Fibroblast of skin of left quadriceps (primary cell): ENCODE measurements around the gene PRR33.
"Not testable (repeated sequence)": the region's sequence is repeated elsewhere in the genome, so short reads cannot be mapped to it uniquely, and the experiment has no call there.

Experiments
- DNase-seq, 2 experiments: peaks; one replicate each; pipeline ENCODE4 v3.0.0-alpha.2; 2013; ENCODE audit warnings: low read depth in 2 of 2

The PRR33 gene

DNA sequence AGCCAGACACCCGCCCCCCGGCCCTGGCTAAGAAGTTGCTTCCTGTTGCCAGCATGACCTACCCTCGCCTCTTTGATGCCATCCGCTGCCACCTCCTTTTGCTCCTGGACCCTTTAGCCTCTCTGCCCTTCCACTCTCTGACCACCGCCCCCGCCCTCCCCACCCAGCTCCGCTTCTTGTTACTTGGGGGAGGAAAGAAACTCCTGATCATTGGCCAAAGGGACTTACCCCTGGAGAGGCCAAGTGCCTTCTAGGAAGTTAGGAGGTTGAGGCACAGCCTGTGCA, at the start of gene PRR33:
PRR33 (minus strand) TSS at position 65 of the 285 bp plus-strand sequence. CDS start 1,311 bp downstream, outside the sequence.
- DNase-seq, result no peak

GRCh38 chr11:1939788-1940187, 48.1 kb upstream of the PRR33 start:
- DNase-seq, result not testable (repeated sequence)

DNA sequence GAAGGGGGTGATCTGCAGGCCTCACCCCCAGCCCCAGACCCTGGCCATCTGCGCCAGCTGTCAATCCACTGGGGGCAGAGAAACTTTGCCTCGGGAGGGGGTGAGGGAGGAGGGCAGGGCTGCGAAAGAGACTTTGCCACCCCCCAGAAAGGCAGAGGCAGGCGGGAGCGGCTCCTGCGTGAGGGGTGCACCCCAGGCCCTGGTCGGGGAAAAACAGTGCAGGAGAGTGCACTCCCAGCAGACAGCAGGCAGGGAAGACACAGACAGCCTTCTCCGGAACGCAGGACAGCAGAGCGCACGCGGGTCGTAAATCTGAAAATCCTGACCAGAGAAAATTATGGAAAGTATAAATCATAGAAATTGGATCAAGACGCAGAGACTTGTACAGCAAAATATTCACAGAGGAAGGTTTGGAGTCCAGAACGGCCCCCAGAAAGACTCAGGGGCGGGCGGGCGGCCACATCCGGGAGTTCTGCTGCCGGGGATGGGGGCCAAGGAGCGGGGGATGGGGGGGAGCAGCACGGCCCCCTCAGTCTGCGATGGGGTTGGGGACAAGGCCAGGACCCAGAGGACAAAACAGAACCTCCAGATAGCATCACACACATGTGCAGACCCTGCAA, 47.4 kb upstream of the PRR33 start:
- no peak for DNase-seq

DNA sequence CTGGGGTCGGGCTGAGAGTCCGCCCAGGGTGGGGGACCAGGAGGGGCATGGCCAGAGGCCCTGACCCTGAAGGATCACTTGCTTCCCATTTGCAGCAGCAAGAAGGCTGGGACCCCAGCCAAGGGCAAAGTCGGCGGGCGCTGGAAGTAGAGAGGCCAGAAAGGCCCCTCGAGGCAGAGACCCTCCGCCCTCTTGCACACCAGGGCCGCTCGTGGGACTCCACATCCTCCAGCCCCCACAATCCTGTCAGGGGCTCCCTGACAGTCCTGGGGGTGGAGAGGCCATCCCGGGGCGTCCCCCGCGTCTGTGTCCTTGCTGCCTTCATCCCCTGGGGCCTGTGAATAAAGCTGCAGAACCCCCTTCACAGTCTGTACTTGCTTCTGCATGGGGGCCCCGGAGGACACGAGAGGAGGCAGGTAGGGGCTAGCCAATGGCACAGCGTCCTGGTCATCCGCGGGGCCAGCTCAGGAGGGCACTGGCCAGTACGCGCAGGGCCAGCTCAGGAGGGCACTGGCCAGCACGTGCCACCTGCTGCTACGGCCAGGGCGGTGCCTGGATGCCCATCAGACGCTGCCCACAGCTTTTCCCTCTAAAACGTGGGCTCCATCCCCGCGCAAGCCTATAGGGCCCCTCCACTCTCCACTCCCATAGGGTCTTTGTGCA, 46.8 kb upstream of the PRR33 start:
- DNase-seq, result no peak

- no peak for DNase-seq
Measured at GRCh38 chr11:1937616-1938342, 46.1 kb upstream of the PRR33 start.

GRCh38 chr11:1936781-1937615, 45.3 kb upstream of the PRR33 start:
- DNase-seq, result no peak

GRCh38 chr11:1936072-1936780, 44.5 kb upstream of the PRR33 start:
- DNase-seq, result no peak

DNA sequence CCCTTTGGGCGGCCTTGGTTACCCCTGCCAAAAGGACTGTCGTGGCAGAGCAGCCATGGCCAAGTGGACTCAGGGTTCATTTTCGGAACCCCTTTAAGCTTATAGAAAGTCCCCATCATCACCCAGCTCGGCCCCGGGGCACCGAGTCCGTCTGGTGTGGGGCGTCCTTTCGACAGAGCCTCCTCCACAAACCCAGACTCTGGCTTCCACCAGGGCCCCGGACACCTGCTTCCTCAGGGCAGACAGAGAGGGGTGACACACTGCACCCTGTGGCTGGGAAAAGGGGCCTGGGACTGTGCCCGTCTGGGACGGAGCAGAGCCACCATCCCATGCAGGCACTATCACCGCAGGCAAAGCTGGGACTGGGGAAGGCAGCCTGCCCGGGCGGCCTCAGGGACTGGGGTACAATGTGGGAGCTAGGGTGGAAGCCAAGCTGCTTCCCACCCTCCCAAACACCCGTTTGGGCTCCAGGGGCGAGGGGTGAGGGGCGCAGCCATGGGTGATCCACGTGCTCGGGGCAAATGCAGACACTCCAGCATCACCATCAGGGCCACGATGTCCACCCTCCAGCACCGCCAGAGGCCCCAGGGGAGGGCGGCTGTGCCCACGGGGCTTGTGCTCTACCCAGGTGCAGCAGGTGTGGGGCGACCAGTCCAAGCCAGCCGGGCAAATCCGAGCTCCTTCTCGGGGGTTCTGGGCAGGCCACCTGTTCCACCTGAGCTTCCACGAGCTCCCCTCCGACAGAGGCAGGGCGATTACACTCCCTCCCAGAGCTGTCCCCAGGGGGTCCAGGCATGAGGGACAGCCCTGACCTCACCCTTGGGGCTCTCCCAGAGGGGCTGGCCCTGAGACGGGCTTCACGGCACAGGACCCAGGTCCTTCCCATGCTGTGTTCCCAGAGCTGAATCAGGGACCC, 43.7 kb upstream of the PRR33 start:
- DNase-seq, result no peak

GRCh38 chr11:1934335-1935155, 42.9 kb upstream of the PRR33 start:
- DNase-seq, result no peak

GRCh38 chr11:1933416-1934334, 42.0 kb upstream of the PRR33 start:
- DNase-seq, result no peak

GRCh38 chr11:1932681-1933080, 41.0 kb upstream of the PRR33 start:
- DNase-seq, result no peak

DNA sequence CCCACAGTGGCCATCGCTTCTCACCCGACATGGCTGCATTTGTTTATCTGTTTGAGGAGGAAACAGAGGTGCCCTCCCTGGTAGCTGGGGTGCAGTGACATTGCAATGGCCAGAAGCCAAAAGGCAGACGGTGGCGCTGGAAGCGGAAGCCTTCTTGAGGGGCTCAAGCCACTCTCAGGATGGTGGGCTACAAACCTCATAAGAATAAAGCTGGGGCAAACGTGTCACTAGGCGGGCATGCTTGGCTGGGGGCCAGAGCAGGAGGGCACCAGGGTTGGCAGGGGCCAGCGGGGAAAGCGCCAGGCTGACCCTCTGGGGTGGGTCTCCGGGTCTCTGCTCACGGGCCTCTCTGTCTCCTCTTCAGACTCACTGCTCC, 40.4 kb upstream of the PRR33 start:
- DNase-seq, result no peak

DNA sequence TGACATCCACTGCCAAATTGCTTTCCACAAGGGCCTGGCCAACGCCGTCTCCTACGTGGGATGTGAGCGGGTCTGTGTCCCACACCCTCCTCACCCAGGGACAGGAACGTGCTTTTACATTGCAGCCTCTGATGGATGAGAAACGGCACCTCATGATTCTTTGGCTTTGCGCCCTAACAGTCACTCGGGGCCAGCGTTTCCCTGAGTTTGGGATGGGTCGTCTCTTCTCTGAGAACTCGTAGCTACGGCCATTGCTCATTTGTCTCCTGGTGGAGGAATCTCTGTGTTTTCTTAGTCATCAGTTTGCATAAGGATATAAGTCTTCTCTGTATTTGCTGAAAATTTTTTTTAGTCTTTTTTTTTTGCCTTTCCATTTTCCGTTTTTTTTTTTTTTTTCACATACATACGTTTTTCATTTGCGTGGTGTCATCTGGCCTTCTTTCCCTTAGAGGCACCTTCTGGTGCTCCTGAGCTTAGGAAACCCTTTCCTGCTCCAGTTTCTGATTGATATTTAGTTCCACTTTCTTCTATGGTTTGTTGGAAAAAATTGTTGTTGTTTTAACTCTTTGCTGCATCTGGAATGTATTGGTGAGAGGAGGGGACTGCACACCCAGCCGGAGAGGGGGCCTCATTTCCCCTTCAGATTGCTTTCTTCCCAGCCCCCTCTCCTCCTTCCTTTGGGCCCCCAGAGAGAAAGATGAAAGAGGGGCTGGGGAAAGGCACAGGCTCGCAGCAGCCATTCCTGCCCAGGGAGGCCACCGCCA, 39.8 kb upstream of the PRR33 start:
- peak; percentile 36 to 42 for DNase-seq

GRCh38 chr11:1930462-1930830, 38.8 kb upstream of the PRR33 start:
- DNase-seq, result no peak

DNA sequence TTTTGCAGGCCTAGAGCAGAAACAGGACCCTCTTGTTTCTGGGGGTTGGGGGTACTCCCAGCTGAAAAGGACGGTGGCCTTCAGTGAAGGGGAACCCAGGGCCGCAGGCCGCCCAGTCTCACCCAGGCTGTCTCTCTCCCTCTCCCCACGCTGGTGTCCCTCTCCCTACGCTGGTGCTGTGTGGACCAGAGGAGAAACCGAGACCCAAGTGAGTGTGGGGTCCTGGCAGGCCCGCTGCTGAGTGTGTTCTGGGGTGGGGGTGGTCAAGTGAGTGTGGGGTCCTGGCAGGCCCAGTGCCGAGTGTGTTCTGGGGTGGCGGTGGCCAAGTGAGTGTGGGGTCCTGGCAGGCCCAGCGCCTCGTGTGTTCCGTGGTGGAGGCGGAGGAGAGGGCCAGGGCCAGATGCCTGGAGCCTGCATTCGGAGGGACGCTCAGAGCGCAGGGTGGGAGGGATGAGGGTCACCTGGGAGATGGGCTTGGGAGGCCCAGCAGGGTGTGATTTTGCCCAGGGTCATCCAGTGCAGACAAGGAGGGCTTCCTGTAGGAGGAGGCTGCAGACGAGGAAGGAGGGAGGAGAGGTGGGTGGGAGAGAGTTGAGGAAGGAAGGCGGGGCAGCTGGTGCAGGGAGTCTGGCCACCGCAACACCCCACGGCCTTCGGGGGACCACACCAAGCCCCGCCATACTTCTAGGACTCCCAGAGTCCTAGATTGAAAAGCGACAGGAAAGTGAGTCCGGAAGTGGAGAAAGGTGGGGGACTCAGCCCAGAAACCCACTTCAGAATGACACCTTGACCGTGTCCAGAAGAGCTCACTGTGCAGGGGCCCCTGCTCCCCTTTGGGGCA, 38.1 kb upstream of the PRR33 start:
- DNase-seq, result no peak

GRCh38 chr11:1928891-1929541, 37.3 kb upstream of the PRR33 start:
- DNase-seq, result no peak

GRCh38 chr11:1928470-1928890, 36.8 kb upstream of the PRR33 start:
- no peak for DNase-seq
